K562 (cell line): ENCODE data around the gene GAS2L2. TPM values are rescaled to one million over a fixed set of nuclear protein-coding genes. Genes with fewer than 3 reads are reported as not detected.

Experiments used
- BRF1 ChIP-seq: IDR thresholded peaks from 3 replicates; pipeline ENCODE4 v1.6.1; 2011; ENCODE audit warnings: borderline replicate concordance, mild to moderate bottlenecking; ENCODE audit not compliant: insufficient read length; ENCODE audit errors: extremely low read depth
- HNRNPLL ChIP-seq: fragments of 200-400 bp; formaldehyde crosslinking; IDR thresholded peaks from 2 replicates; pipeline ENCODE4 v1.6.1; 2017; ENCODE audit warnings: low read length, low read depth, mild to moderate bottlenecking; ENCODE audit not compliant: poor library complexity, severe bottlenecking
- ID3 ChIP-seq, 2 experiments: fragments of 250-450 bp in 1 of 2; fragments of 450-650 bp in 1 of 2; sonication (Bioruptor Pico) in 1 of 2; IDR thresholded peaks; 2 replicates each; pipeline versions ENCODE4 v1.6.1 to v1.8.0; 2016 to 2021; ENCODE audit warnings: mild to moderate bottlenecking in 2 of 2, moderate library complexity in 2 of 2, missing compliant biosample characterization in 1 of 2, missing genetic modification characterization in 1 of 2
- KAT8 ChIP-seq: fragments of 450-650 bp; IDR thresholded peaks from 2 replicates; pipeline ENCODE4 v1.6.1; 2016; ENCODE audit warnings: low read depth, mild to moderate bottlenecking
- NCOR1 ChIP-seq: fragments of 450-650 bp; IDR thresholded peaks from 2 replicates; pipeline ENCODE4 v1.6.1; 2016; ENCODE audit warnings: mild to moderate bottlenecking, moderate library complexity
- NONO ChIP-seq, 2 experiments: fragments of 200-400 bp in 1 of 2; fragments of 450-650 bp in 1 of 2; formaldehyde crosslinking in 1 of 2; IDR thresholded peaks; 2 replicates each; pipeline ENCODE4 v1.6.1; 2017; ENCODE audit warnings: low read depth in 2 of 2, mild to moderate bottlenecking in 2 of 2, moderate library complexity in 2 of 2, low read length in 1 of 2
- SMAD2 ChIP-seq: fragments of 150-350 bp; IDR thresholded peaks from 2 replicates; pipeline ENCODE4 v1.6.1; 2014; ENCODE audit warnings: low read depth, mild to moderate bottlenecking, low read length
- ZBTB1 ChIP-seq: sonication (generic); formaldehyde crosslinking; IDR thresholded peaks from 2 replicates; pipeline ENCODE4 v1.8.1; 2023; ENCODE audit warnings: missing genetic modification reagents, low read depth, mild to moderate bottlenecking, borderline replicate concordance
- ZNF512 ChIP-seq: IDR thresholded peaks from 2 replicates; pipeline ENCODE4 v1.6.1; 2016; ENCODE audit warnings: missing genetic modification characterization, missing compliant biosample characterization
- polyA plus RNA-seq, 8 experiments: library from polyadenylated mRNA; depleted of rRNA in 4 of 8; stranded (reverse) in 5 of 8; unstranded in 3 of 8; fragments of >200 nt; fragmentation: Nextera tagmentation in 2 of 8; fragmentation: Illumina TruSeq in 1 of 8; extraction: Ambion mirVana in 2 of 8; extraction: Trizol in 1 of 8; gene quantifications; 2 replicates each; pipeline versions ENCODE4 v1.2.1 to v1.2.3, GENCODE V29; 2011 to 2014; ENCODE audit warnings: inconsistent platforms in 1 of 8, missing spikeins in 1 of 8
- total RNA-seq, 7 experiments: library from RNA; depleted of rRNA in 6 of 7; stranded (reverse); fragments of >200 nt in 6 of 7; fragmentation: Illumina TruSeq in 2 of 7; extraction: Trizol in 2 of 7; gene quantifications; 2 replicates each; pipeline versions ENCODE4 v1.2.1 to v1.2.3, GENCODE V29; 2011 to 2021; ENCODE audit warnings: low replicate concordance in 1 of 7

Gene GAS2L2
- total and polyA plus RNA-seq, 9 of the 15 experiments (the other 6 are each of a cell fraction or from before 2014, with no cell fraction given), result not detected

- TF ChIP-seq ZBTB1 (CRISPR knock-in tag) (no peak), ID3 (CRISPR knock-in tag; IDR thresholded peaks at IDR 0.05) (no peak), ID3 (tag; IDR thresholded peaks at IDR 0.05) (no peak), NONO (IDR thresholded peaks at IDR 0.05; ENCODE audit: low read depth in 2 of 2, low read length in 1 of 2) (no peak), SMAD2 (no peak), NCOR1 (no peak), HNRNPLL (no peak), ZNF512 (tag) (no peak), BRF1 (no peak), KAT8 (no peak)
Measured at GRCh38 chr17:35747540-35748017, 5.5 kb downstream of the GAS2L2 start (continued).
